ENCODE measurements around the gene OVOL2.

OVOL2 gene

DNA sequence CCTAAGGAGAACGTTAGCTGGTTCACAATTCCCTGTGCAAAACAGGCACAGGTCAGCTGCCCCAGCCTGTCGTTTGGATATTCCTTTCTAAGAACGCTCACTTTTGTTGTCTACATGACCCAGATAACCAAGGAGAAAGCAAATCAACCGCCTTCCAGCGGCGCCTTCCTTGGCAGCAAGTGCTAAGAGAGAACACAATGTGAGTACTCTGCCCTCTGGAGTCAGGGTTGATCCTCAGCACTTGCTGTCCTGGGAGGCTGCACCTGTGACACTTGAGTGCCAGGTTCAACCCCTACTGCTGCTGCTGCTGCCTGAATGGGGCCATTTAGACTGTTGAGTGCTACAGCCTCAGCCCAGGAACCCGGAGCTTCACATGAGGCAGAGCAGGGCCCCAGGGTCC, 36.8 kb downstream of the OVOL2 start:
- DNase-seq (ENCODE audit: low read depth in 1 of 2, low spot score in 1 of 2), result no peak
- no peak for TF ChIP-seq SPI1 (IDR thresholded peaks at IDR 0.05; ENCODE audit: borderline replicate concordance, low read depth)
- TF ChIP-seq, protein P1, sequence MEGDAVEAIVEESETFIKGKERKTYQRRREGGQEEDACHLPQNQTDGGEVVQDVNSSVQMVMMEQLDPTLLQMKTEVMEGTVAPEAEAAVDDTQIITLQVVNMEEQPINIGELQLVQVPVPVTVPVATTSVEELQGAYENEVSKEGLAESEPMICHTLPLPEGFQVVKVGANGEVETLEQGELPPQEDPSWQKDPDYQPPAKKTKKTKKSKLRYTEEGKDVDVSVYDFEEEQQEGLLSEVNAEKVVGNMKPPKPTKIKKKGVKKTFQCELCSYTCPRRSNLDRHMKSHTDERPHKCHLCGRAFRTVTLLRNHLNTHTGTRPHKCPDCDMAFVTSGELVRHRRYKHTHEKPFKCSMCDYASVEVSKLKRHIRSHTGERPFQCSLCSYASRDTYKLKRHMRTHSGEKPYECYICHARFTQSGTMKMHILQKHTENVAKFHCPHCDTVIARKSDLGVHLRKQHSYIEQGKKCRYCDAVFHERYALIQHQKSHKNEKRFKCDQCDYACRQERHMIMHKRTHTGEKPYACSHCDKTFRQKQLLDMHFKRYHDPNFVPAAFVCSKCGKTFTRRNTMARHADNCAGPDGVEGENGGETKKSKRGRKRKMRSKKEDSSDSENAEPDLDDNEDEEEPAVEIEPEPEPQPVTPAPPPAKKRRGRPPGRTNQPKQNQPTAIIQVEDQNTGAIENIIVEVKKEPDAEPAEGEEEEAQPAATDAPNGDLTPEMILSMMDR (IDR thresholded peaks at IDR 0.05; ENCODE audit: insufficient read depth, low read length), result no peak
- TF ChIP-seq, protein P2, sequence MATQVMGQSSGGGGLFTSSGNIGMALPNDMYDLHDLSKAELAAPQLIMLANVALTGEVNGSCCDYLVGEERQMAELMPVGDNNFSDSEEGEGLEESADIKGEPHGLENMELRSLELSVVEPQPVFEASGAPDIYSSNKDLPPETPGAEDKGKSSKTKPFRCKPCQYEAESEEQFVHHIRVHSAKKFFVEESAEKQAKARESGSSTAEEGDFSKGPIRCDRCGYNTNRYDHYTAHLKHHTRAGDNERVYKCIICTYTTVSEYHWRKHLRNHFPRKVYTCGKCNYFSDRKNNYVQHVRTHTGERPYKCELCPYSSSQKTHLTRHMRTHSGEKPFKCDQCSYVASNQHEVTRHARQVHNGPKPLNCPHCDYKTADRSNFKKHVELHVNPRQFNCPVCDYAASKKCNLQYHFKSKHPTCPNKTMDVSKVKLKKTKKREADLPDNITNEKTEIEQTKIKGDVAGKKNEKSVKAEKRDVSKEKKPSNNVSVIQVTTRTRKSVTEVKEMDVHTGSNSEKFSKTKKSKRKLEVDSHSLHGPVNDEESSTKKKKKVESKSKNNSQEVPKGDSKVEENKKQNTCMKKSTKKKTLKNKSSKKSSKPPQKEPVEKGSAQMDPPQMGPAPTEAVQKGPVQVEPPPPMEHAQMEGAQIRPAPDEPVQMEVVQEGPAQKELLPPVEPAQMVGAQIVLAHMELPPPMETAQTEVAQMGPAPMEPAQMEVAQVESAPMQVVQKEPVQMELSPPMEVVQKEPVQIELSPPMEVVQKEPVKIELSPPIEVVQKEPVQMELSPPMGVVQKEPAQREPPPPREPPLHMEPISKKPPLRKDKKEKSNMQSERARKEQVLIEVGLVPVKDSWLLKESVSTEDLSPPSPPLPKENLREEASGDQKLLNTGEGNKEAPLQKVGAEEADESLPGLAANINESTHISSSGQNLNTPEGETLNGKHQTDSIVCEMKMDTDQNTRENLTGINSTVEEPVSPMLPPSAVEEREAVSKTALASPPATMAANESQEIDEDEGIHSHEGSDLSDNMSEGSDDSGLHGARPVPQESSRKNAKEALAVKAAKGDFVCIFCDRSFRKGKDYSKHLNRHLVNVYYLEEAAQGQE (IDR thresholded peaks at IDR 0.05; ENCODE audit: insufficient replicate concordance, low read depth), result no peak
- no peak for TF ChIP-seq GABPA (IDR thresholded peaks at IDR 0.05; ENCODE audit: low read depth)
- no peak for TF ChIP-seq POLR2AphosphoS5 (IDR thresholded peaks at IDR 0.05; ENCODE audit: low read depth)
- Histone ChIP-seq H3K4me3 (replicated peaks; ENCODE audit: insufficient read depth, low read length) (no peak overlapping the region), H3K27me3 (ENCODE audit: insufficient read depth, poor library complexity, severe bottlenecking) (no peaks in the 10 kb centered on the region), H3K27ac (replicated peaks) (no peak overlapping the region)

DNA sequence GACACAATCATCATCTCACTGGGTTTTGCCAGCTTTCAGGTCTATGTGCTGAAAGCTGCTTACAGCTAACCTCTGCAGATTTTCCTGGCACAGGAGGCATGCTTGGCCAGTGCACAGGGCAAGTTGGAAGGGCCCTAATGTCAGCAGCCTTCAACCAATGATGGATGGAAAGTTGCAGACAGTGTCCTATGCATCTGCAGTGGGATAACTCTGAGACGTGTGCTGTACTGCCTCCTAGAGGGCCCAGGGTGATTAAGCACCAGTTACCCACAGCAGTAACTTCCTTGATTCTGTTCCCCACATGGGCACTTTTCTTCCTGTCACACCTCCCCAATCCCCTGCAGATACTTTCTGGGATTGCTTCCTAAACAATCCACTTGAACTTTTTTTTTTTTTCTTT, 38.6 kb downstream of the OVOL2 start:
- TF ChIP-seq GABPA (IDR thresholded peaks at IDR 0.05; ENCODE audit: low read depth), result no peak
- TF ChIP-seq, protein P1 (IDR thresholded peaks at IDR 0.05; ENCODE audit: insufficient read depth, low read length), result peak; percentile 21
- no peak overlapping the region for H3K4me3 ChIP-seq (replicated peaks; ENCODE audit: insufficient read depth, low read length)
- DNase-seq (ENCODE audit: low read depth in 1 of 2, low spot score in 1 of 2), result peak; percentile 14 to 31

DNA sequence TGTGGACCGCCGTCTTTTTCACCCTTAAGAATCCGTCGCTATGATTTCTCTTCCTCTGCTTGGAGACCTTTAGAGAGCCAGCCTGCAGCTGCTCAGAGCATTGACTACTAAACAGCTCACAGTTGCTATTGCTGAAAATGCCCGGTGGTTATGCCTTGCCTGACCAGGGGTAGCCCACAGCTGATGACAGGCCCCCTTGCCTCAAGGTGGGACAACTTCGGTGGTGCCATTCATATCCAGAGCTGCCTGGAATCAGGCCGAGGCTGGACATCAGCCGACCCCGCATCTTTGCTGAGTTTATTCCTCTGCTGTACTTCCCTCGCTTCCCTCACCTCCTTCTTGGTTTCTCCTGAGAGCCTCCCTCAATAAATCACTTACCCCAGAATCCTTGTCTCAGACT, 39.6 kb downstream of the OVOL2 start:
- TF ChIP-seq GABPA (IDR thresholded peaks at IDR 0.05; ENCODE audit: low read depth), result no peak
- TF ChIP-seq, protein P1 (IDR thresholded peaks at IDR 0.05; ENCODE audit: insufficient read depth, low read length), result no peak
- TF ChIP-seq SPI1 (IDR thresholded peaks at IDR 0.05; ENCODE audit: borderline replicate concordance, low read depth), result no peak
- no peaks in the 10 kb centered on the region for H3K27me3 ChIP-seq (ENCODE audit: insufficient read depth, poor library complexity, severe bottlenecking)
- H3K4me3 ChIP-seq (replicated peaks; ENCODE audit: insufficient read depth, low read length), result no peak overlapping the region
- H3K27ac ChIP-seq (replicated peaks), result no peak overlapping the region
- no peak for DNase-seq (ENCODE audit: low read depth in 1 of 2, low spot score in 1 of 2)

More for the DNA sequence above, 38.6 kb downstream of the OVOL2 start:
- no peaks in the 10 kb centered on the region for H3K27me3 ChIP-seq (ENCODE audit: insufficient read depth, poor library complexity, severe bottlenecking)
- no peak overlapping the region for H3K27ac ChIP-seq (replicated peaks)

DNA sequence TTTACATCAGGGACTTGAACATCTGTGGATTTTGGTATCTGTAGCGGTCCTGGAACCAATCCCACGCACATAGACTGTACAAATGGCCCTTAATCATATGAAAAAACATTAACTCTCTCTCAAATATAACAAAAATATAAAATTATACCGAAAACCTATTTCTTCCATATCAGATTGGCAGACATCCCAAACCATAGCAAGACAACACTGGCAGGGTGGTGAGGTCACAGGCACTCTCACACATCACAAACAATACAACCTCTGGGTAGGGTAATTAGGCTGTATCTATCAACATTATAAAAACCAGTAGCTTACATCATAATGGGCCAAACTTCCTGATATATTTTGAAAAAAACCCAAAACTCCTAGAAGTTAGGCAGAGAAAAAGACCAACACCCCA, 40.9 kb downstream of the OVOL2 start:
- no peaks in the 10 kb centered on the region for H3K27me3 ChIP-seq (ENCODE audit: insufficient read depth, poor library complexity, severe bottlenecking)
- H3K27ac ChIP-seq (replicated peaks), result no peak overlapping the region
- H3K4me3 ChIP-seq (replicated peaks; ENCODE audit: insufficient read depth, low read length), result no peak overlapping the region
- no peak for DNase-seq (ENCODE audit: low read depth in 1 of 2, low spot score in 1 of 2)
- TF ChIP-seq SPI1 (IDR thresholded peaks at IDR 0.05; ENCODE audit: borderline replicate concordance, low read depth) (no peak), POLR2AphosphoS5 (IDR thresholded peaks at IDR 0.05; ENCODE audit: low read depth) (no peak), GABPA (IDR thresholded peaks at IDR 0.05; ENCODE audit: low read depth) (no peak)
- TF ChIP-seq, protein P1 (IDR thresholded peaks at IDR 0.05; ENCODE audit: insufficient read depth, low read length), result no peak
- TF ChIP-seq, protein P2 (IDR thresholded peaks at IDR 0.05; ENCODE audit: insufficient replicate concordance, low read depth), result no peak
